IPS-NIHi11 (cell line): Measurements from ENCODE around the gene PICALM.
A peak's percentile ranks its signal among the peaks of the same experiment; 100 is the strongest.

Experiments used
- DNase-seq: peaks from one replicate; pipeline ENCODE4 v3.0.0; 2012; ENCODE audit warnings: mixed read lengths, low spot score

Gene PICALM

GRCh38 chr11:86081455-86081854 lies 12.6 kb upstream of the PICALM start:
- no peak for DNase-seq

GRCh38 chr11:86079421-86079820 lies 10.5 kb upstream of the PICALM start:
- DNase-seq: no peak

GRCh38 chr11:86073948-86074347 lies 5.1 kb upstream of the PICALM start:
- no peak for DNase-seq

GRCh38 chr11:86072211-86072610 lies 3.3 kb upstream of the PICALM start:
- no peak for DNase-seq

GRCh38 chr11:86070142-86071056 lies 1.5 kb upstream of the PICALM start:
- DNase-seq: no peak

- DNase-seq: peak; percentile 53
These were observed 671 bp upstream of the PICALM start for GRCh38 chr11:86069408-86070101.

GRCh38 chr11:86068138-86068871 lies 579 bp downstream of the PICALM start:
- peak; percentile 28 for DNase-seq

GRCh38 chr11:86067851-86068137 lies 1.1 kb downstream of the PICALM start:
- DNase-seq: no peak

GRCh38 chr11:86067009-86067850 lies 1.7 kb downstream of the PICALM start:
- no peak for DNase-seq

GRCh38 chr11:86066657-86067008 lies 2.3 kb downstream of the PICALM start:
- DNase-seq: no peak

- DNase-seq: no peak
These were observed 2.9 kb downstream of the PICALM start for GRCh38 chr11:86066033-86066432.

GRCh38 chr11:86064220-86064803 lies 4.6 kb downstream of the PICALM start:
- no peak for DNase-seq

- DNase-seq: no peak
These were observed 5.3 kb downstream of the PICALM start for GRCh38 chr11:86063536-86063935.

- DNase-seq: no peak
These were observed 6.2 kb downstream of the PICALM start for GRCh38 chr11:86062719-86063118.

GRCh38 chr11:86061483-86062205 lies 7.2 kb downstream of the PICALM start:
- DNase-seq: no peak

- DNase-seq: no peak
These were observed 8.3 kb downstream of the PICALM start for GRCh38 chr11:86060544-86060943.

GRCh38 chr11:86058360-86058759 lies 10.5 kb downstream of the PICALM start:
- no peak for DNase-seq

- no peak for DNase-seq
These were observed 12.5 kb downstream of the PICALM start for GRCh38 chr11:86056351-86056854.

- no peak for DNase-seq
These were observed 15.9 kb downstream of the PICALM start for GRCh38 chr11:86052693-86053641.
